Measurements from ENCODE around the gene GCAT. TPM values are rescaled to one million over a fixed set of nuclear protein-coding genes. Genes with fewer than 3 reads are reported as not detected.
"Not testable (repeated sequence)": the region's sequence is repeated elsewhere in the genome, so short reads cannot be mapped to it uniquely, and the experiment has no call there.

The GCAT gene
- total RNA-seq, 3 donors from 2014 or later: 6.5 to 12.3 (median 8.6) TPM

DNA sequence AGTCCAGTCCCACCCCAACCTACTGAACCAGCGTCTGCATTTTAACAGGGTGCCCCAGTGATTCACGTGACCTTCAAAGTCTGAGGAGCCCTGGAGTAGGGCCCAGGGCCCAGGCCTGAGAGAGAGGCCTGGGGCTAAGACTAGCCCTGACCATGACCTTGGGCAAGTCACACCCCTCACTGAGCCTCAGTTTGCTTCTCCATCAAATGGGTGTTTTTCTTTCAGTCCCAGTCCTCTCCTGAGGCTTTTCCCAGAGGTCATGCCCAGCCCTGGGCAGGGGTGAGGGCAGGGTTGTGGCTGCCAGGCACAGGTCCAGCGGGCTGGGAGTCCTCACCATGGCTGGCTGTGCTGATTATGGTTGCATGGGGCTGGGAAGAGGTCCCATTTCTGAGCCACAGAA, 33.0 kb upstream of the GCAT start:
- H3K4me1 Mint-ChIP-seq (ENCODE audit: low read depth): no peaks in the 10 kb centered on the region
- no peaks in the 10 kb centered on the region for H3K9me3 Mint-ChIP-seq
- no peaks in the 10 kb centered on the region for H3K27me3 Mint-ChIP-seq (ENCODE audit: low read depth)
- H3K4me3 Mint-ChIP-seq: no peak overlapping the region
- H3K36me3 Mint-ChIP-seq (ENCODE audit: insufficient read depth): peaks cover 3% of the 10 kb centered on the region
- ATAC-seq: no peak
- DNase-seq: no peak

DNA sequence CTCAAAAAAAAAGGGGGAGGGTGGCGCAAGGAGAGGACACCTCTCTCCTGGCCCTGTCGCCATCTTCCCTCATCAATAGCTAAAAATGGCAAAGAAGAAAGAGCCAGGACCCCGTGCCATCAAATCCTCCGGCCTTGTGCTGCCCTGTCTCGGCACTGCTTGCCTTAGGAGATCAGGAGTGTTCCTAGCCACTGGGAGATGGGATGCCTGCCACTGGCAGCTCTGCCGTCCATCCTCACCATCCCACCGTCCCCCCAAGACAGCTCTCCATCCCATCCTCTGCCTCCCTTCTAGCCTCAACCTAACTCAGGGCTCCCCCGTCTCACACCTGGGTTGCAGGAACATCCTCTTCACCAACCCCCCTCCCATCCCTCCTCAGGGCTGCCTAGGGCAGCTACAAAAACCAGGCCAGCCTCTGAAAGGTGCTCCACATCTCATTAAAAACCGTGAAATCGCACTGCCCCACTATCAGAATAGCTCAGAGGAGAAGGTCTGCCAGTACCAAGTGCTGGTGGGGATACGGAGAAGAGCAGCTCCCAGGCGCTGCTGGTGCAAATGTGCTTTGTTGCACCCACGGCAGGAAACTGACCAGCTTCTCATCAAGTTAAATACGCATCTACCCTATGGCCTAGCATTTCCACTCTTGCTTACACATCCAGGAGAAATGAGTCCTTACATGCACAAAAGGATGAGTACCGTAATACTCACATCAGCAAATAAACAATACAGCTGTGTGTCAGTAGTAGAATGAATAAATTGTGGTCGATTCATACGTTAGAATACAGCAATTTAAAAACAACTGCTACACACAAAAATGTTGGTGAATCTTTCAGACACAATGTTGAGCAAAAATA, 31.7 kb upstream of the GCAT start:
- ATAC-seq: no peak
- no peaks in the 10 kb centered on the region for H3K4me1 Mint-ChIP-seq (ENCODE audit: low read depth)
- peaks cover 3% of the 10 kb centered on the region for H3K36me3 Mint-ChIP-seq (ENCODE audit: insufficient read depth)

DNA sequence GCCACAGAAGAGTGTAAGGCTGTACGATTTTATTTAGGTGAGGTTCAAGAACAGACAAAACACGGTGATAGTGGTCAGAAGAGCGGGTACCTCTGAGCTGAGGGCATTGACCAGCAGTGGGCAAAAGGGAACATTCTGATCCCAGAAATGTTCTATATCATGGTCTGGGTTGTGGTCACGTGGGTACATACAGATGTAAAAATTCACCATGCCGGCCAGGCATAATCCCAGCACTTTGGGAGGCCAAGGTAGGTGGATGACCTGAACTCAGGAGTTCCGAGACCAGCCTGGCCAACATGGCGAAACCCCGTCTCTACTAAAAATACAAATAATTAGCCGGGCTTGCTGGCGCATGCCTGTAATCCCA, 31.1 kb upstream of the GCAT start:
- no peak overlapping the region for H3K4me3 Mint-ChIP-seq
- DNase-seq: no peak
- H3K36me3 Mint-ChIP-seq (ENCODE audit: insufficient read depth): peaks cover 3% of the 10 kb centered on the region
- H3K4me1 Mint-ChIP-seq (ENCODE audit: low read depth): no peaks in the 10 kb centered on the region
- no peak for ATAC-seq
- H3K9me3 Mint-ChIP-seq: no peaks in the 10 kb centered on the region
- H3K27me3 Mint-ChIP-seq (ENCODE audit: low read depth): no peaks in the 10 kb centered on the region

More for the DNA sequence above, 31.7 kb upstream of the GCAT start:
- Mint-ChIP-seq H3K27me3 (ENCODE audit: low read depth) (no peaks in the 10 kb centered on the region), H3K9me3 (no peaks in the 10 kb centered on the region), H3K4me3 (no peak overlapping the region)
- no peak for DNase-seq

DNA sequence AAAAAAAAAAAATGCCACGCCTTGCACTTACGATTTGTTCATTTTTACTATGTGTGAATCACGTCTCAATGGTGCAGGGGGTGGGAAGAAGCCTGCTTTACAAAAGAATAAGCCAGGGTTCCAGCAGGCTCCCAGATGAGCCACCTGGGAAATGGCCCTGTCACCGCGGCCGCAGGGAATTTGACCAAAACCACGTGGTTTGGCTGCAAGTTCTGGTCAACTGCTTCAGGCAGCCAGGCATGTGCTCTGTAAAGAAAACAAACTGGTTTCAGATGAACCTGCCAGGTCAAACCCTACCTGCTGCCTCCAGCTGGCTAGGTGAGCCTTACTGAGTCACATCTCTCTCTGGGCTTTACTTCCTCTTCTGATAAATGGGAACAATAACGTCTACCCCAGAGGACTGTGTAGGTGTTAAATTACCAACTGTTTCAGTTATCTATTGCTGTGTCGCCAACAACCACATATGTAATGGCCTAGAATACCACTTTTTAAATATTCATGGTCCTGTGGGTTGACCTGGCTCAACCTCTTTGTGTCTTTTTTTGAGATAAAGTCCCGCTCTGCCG, 30.5 kb upstream of the GCAT start:
- no peak overlapping the region for H3K4me3 Mint-ChIP-seq
- DNase-seq (no peak), ATAC-seq (no peak)
- no peaks in the 10 kb centered on the region for H3K9me3 Mint-ChIP-seq
- no peaks in the 10 kb centered on the region for H3K27me3 Mint-ChIP-seq (ENCODE audit: low read depth)
- H3K4me1 Mint-ChIP-seq (ENCODE audit: low read depth): no peaks in the 10 kb centered on the region
- H3K36me3 Mint-ChIP-seq (ENCODE audit: insufficient read depth): peaks cover 3% of the 10 kb centered on the region

DNA sequence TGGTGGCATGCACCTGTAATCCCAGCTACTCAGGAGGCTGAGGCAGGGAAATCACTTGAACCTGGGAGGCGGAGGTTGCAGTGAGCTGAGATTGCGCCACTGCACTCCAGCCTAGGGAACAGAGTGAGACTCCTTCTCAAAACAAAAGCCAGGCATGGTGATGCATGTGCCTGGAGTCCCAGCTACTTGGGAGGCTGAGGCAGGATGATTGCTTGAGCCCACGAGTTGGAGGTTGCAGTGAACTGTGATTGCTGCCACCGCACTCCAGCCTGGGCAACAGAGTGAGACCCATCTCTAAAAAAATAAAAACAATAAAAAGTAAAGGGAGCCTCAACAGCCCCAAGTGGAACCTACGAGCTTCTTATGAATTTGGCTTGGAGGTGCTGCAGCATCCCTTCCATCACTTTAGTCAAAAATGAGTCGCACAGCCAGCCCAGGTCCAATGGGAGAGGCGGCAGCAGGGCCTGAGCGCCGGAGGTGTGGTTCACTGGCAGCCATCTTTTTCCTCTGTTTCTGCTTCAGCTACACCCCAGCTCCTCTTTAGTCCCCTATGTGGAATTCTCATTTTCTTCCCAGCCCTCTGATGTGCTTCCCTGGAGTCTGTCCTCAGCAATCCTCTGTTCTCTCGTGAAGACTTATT, 29.2 kb upstream of the GCAT start:
- no peaks in the 10 kb centered on the region for H3K4me1 Mint-ChIP-seq (ENCODE audit: low read depth)
- DNase-seq (no peak), ATAC-seq (no peak)

DNA sequence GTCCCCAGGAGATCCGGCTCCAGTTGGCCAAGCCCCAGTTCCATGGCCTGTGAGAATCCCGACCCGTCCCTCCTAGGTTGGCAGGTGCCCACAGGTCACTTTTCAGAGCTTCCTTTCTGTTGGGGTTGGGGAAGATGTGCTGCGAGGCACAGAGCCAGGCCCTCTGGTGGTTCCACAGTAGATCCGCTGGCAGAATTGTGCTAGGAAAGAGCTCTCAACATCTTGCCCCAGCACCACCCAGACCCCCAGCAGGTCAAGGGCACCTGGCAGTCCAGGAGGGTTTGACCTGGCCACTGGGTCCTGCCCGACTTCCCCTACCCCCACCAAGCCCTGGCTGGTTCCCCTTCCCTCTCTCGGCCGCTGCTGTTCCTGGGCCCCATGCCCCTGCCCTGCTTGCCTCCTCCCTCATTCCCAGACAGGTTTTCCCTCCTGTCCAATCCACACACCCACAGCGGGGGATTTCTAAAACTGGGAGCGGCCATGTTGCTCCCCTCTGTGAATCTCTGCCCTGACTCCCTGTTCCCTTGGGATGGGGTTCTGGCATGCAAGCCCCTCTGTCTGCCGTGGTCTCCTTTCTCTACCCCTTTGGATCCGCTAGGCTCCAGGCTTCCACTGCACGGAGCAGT, 26.2 kb upstream of the GCAT start:
- DNase-seq (no peak), ATAC-seq (no peak)
- Mint-ChIP-seq H3K27me3 (ENCODE audit: low read depth) (peaks cover 7% of the 10 kb centered on the region), H3K9me3 (no peaks in the 10 kb centered on the region), H3K4me3 (no peak overlapping the region), H3K36me3 (ENCODE audit: insufficient read depth) (no peaks in the 10 kb centered on the region), H3K4me1 (ENCODE audit: low read depth) (no peaks in the 10 kb centered on the region)

More for the DNA sequence above, 29.2 kb upstream of the GCAT start:
- H3K27me3 Mint-ChIP-seq (ENCODE audit: low read depth): no peaks in the 10 kb centered on the region
- H3K36me3 Mint-ChIP-seq (ENCODE audit: insufficient read depth): no peaks in the 10 kb centered on the region
- H3K9me3 Mint-ChIP-seq: no peaks in the 10 kb centered on the region
- no peak overlapping the region for H3K4me3 Mint-ChIP-seq

DNA sequence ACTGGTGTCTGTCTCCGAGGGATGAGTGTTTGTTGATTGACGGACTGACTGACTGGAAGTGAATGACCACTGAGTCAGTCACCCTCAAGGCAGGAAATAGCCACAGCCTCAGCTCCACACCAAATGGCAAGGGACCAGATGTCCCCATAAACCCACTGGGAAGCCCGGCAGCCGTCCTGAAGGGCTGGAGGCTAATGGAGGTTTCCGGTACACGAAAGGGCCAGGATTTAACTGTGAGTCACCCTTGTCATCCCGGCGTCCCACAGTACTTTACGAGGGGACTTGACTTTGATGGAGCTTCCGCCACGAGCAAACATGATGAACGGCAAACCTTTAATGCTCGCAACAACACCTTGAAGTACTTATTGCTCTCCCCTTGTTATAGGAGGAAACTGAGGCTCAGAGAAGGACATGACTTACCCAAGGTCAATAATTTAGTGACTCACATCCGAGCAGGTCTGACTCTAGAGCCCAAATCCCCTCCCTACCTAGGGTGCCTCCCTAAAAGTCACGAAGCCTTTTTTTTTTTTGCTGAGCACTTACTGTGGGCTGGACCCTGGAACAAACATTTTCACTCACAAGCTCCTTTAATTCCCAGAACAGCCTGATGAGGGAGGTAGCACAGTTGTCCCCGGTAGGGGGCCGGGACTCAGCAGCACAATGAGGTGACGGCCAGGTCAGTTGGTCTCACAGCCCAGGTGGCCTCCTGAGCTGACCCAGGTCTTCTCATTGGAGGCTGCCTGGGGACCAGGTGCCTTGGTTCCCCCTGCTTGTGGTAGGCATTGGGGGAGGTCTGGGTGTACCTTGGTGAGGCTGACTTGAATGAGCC, 25.2 kb upstream of the GCAT start:
- Mint-ChIP-seq H3K4me1 (ENCODE audit: low read depth) (no peaks in the 10 kb centered on the region), H3K27me3 (ENCODE audit: low read depth) (peaks cover 7% of the 10 kb centered on the region), H3K36me3 (ENCODE audit: insufficient read depth) (no peaks in the 10 kb centered on the region), H3K4me3 (no peak overlapping the region), H3K9me3 (no peaks in the 10 kb centered on the region)
- DNase-seq (no peak), ATAC-seq (no peak)

DNA sequence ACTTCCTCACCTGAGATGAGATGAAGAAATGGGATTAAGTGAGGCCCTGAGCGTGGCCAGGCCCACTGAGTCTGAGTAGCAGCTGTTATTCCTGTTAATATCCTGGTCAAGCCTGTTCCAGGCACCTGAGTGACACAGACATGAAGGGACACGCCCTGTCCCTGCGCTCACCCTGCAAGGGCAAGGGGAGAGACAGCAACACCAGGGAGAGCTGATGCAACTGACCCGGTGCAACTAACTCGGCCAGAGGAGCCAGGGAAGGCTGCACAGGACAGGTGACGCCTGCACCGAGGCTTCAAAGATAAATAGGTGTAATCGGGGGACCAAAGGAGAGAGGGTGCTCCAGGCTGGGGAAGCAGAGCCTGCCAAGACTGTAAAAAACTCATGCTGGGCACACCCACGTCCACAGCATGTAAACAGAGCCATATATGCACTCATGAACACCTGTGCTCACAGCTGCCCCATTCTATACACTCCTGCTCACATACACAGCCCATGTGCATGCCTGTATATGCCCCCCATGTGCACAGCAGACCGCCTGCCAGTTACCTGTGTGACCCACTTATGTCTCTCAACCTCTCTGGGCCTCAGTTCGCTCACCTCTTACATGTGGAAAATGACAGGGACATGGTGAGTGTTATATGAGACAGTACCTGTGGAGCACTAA, 22.8 kb upstream of the GCAT start:
- Mint-ChIP-seq H3K4me1 (ENCODE audit: low read depth) (no peaks in the 10 kb centered on the region), H3K27me3 (ENCODE audit: low read depth) (peaks cover 9% of the 10 kb centered on the region), H3K4me3 (no peak overlapping the region), H3K9me3 (no peaks in the 10 kb centered on the region), H3K36me3 (ENCODE audit: insufficient read depth) (no peaks in the 10 kb centered on the region)
- ATAC-seq (no peak), DNase-seq (no peak)

DNA sequence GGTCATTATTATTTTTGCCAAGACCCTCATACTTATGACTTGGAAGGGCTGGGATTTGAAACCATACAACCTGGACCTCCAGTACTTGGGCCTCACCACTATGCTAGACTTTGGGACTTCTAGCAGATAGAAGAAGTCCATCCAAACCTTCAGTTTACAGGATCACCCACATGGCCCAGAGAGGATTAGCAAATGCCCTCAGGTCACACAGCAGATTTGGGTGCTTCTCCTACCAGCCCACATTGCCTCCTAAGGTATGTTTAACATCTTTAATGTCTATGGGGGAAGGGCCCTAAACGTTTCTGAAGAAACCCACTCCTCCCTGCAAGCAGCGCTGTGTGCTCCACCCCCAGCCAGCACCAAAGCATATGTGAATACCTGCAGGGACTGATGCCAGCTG, 17.5 kb upstream of the GCAT start:
- no peaks in the 10 kb centered on the region for H3K9me3 Mint-ChIP-seq
- no peaks in the 10 kb centered on the region for H3K4me1 Mint-ChIP-seq (ENCODE audit: low read depth)
- DNase-seq (no peak), ATAC-seq (no peak)
- H3K4me3 Mint-ChIP-seq: no peak overlapping the region
- no peaks in the 10 kb centered on the region for H3K36me3 Mint-ChIP-seq (ENCODE audit: insufficient read depth)
- peaks cover 8% of the 10 kb centered on the region for H3K27me3 Mint-ChIP-seq (ENCODE audit: low read depth)

DNA sequence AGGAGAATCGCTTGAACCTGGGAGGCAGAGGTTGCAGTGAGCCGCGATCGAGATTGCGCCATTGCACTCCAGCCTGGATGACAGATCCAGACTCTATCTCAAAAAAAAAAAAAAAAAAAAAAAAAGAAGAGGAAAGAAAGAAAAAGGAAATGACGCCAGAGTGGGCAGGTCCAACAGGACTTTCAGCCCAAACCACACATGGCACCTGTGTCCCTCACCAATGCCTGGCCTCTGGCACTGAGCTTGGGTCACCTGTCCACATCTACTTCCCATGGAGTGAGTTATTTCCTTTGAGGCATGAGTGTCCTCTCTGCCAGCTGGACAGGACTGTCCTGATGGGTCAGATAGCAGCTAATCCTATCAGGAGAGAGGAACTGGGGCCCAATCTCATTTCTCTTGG, 15.2 kb upstream of the GCAT start:
- DNase-seq (no peak), ATAC-seq (no peak)
- Mint-ChIP-seq H3K4me3 (no peak overlapping the region), H3K9me3 (no peaks in the 10 kb centered on the region), H3K4me1 (ENCODE audit: low read depth) (no peaks in the 10 kb centered on the region), H3K36me3 (ENCODE audit: insufficient read depth) (no peaks in the 10 kb centered on the region), H3K27me3 (ENCODE audit: low read depth) (peaks cover 2% of the 10 kb centered on the region)

DNA sequence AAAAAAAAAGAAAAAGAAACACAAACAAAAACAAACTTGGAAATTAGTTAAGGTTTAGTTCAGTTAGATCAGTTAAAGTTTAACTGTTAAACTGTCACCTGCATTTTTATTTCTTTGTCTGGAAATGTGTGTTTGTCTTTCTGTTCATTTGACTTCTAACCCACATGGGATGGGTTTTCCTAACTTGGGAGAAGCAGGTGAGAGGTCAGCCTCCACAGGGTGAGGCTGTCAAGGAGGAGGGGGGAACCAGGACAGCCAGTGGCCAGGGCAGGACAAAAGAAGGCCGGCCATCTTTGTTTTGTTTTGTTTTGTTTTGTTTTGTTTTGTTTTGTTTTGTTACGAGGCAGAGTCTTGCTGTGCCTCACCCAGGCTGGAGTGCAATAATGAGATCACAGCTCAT, 13.4 kb upstream of the GCAT start:
- no peak for ATAC-seq
- Mint-ChIP-seq H3K27me3 (ENCODE audit: low read depth) (no peaks in the 10 kb centered on the region), H3K36me3 (ENCODE audit: insufficient read depth) (no peaks in the 10 kb centered on the region), H3K9me3 (no peaks in the 10 kb centered on the region), H3K4me3 (no peak overlapping the region), H3K4me1 (ENCODE audit: low read depth) (no peaks in the 10 kb centered on the region)
- no peak for DNase-seq

DNA sequence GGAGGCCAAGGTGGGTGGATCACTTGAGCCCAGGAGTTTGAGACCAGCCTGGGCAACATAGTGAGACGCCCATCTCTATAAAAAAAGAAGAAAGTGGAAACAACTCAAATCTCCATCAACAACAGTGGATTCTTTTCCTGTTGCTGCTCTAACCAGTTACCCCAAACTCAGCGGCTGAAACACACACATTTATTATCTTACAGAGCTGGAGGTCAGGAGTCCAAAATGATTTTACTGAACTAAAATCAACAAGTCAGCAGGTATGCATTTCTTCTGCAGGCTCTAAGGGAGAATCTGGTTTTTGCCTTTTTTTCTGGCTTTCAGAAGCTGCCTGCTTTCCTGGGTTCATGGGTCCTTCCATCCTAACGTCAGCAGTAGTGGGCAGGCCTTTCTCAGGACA, 11.7 kb upstream of the GCAT start:
- no peaks in the 10 kb centered on the region for H3K9me3 Mint-ChIP-seq
- no peaks in the 10 kb centered on the region for H3K36me3 Mint-ChIP-seq (ENCODE audit: insufficient read depth)
- no peak overlapping the region for H3K4me3 Mint-ChIP-seq
- peaks cover 3% of the 10 kb centered on the region for H3K27me3 Mint-ChIP-seq (ENCODE audit: low read depth)
- DNase-seq: no peak
- H3K4me1 Mint-ChIP-seq (ENCODE audit: low read depth): no peaks in the 10 kb centered on the region
- ATAC-seq: no peak

DNA sequence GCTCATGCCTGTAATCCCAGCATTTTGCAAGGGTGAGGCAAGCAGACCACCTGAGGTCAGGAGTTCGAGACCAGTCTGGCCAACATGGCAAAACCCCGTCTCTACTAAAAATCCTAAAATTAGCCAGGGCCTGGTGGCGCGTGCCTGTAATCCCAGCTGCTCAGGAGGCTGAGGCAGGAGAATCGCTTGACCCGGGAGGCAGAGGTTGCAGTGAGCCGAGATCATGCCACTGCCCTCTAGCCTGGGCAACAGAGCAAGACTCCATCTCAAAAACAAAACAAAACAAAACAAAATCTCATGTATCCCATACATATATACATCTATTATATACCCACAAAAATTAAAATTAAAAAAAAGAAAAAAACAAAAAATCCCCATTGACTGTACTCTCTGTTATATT, 10.5 kb upstream of the GCAT start:
- H3K9me3 Mint-ChIP-seq; H3K36me3 Mint-ChIP-seq (ENCODE audit: insufficient read depth); ATAC-seq; H3K27me3 Mint-ChIP-seq (ENCODE audit: low read depth); H3K4me1 Mint-ChIP-seq (ENCODE audit: low read depth); H3K4me3 Mint-ChIP-seq; DNase-seq: not testable (repeated sequence)

All from activated T-cell treated with anti-CD3 and anti-CD28 coated beads, Interleukin-2, amount 50 U/mL, for 4 hours (primary cell).